ENCODE results near the gene ZNF385D.

Gene ZNF385D

GRCh38 chr3:21668012-21668411, 83.0 kb downstream of the ZNF385D start:
- DNase-seq: no peak

GRCh38 chr3:21665444-21666100, 85.4 kb downstream of the ZNF385D start:
- DNase-seq: no peak

DNA sequence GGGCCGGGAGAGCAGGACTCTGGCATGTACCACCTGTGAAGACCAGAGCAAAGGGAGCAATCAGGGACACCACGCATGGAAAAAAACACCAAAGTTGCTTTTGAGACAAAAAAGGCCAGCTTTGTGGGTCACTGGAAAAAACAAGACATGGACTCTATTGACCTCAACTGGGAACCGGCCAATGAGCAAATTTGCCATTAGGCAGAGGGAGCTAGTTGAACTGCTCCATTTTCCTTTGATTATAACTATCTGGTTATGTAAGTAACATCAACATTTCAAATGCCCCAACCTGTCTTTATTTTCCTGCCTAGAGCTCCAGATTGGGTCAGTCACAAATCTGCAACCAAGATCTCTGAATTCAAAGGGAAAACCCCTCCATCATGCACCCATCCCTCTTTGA, 86.0 kb downstream of the ZNF385D start:
- no peak for DNase-seq

GRCh38 chr3:21662403-21662802, 88.6 kb downstream of the ZNF385D start:
- DNase-seq: no peak

DNA sequence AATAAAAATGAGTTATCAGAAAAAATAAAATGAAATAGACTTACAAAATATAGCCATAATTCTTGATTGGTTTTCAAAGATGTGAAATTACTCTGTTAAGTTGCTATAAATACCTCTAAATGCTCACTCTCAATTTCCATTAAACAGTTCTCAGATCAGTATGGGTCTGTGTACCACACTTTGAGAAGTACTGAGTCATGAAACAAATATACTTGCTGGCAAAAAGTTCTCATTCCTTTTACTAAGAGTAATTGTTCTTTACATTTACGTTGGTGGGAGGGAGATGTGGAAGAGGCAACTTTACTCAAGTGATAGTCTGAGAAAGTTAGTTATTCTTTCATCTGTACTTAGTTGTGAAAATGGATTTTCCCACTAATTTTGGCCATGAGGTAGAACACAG, 96.3 kb downstream of the ZNF385D start:
- no peak for DNase-seq

DNA sequence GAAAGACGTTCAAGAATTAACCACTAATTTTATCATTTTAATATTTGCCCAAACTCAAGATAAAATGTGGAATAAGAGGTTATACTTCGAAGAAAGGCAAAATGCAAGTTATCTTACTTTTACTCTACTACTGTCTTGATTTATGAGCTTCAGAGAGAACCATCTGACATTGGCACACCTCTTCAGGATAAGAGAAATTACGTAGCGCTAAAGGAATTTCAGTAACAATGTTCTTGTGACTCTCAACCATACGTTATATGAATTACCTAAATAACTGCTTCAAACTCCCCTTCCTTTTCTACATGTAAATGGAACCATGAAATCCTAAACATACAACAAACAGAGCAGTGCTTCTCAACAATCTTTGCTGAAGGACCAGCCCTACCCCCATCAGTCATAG, 96.8 kb downstream of the ZNF385D start:
- no peak for DNase-seq

DNA sequence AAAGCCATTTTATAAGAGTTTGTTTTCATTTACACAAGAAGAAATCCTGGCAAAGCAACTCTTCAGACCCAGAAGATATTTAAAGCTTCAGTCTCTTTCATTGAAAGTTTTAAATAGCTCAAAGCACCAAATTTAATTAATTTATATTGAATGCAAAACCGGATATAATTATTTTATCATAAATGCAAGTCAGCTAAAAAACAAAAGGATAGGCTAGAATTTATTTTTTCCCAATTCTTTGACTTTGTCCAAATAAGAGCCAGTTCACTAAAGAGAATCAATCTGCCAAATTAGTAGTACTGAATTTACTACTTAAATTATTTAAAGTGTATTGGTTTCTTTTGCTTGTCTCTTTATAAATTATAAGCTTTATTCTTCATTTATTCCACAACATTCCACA, 101.5 kb downstream of the ZNF385D start:
- DNase-seq: no peak

DNA sequence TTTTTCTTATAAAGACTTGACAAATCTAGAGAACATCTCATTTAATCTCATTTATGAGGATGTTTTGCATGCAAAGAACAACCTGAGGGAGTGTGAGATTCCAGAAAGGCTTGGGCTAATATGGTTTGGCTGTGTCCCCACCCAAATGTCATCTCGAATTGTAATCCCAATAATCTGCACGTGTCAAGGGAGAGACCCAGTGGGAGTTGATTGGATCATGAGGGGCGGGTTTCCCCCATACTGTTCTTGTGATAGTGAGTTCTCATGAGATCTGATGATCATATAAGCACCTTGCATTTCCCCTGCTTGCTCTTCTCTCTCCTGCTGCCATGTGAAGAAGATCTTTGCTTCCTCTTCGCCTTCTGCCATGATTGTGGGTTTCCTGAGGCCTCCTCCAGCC, 103.0 kb downstream of the ZNF385D start:
- no peak for DNase-seq

DNA sequence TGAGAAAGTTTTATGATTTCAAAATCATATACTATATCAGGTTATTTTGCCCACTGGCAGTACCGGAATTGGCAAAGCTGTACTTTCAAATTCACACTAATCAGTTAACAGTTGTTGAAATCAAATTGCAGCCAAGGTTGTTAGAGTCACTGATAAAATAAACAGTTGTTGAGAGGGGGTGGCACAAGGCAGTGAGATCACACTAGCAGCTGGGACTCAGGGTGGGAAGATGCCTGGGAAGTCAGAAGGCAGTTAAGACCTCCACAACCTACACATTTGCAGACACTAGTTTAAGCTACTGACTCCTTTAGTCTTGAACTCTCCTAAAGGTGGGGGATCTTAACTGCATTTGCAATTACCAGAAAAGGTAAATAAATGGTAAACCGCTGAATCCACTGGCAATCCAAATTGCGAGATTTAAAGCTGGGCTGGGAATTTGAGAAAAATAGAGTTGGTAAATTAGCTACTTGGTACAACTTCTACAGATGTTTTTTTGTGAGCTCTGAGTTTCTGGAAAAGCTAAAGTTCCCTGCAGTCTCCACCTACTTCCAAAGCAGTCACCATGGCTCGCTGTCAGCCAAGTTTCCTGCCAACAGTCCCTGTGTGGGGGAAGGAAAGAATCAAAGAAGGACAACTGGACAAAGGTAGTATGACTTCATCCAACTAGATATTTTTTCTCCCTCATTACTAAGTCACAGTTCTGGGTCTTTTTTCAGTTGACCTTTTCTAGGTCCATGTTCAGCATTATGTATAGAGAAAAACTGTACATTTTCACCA, 105.7 kb downstream of the ZNF385D start:
- DNase-seq: no peak

- no peak for DNase-seq
Measured at GRCh38 chr3:21644268-21644667, 106.7 kb downstream of the ZNF385D start.

GRCh38 chr3:21643752-21644151, 107.3 kb downstream of the ZNF385D start:
- no peak for DNase-seq

GRCh38 chr3:21642433-21642832, 108.6 kb downstream of the ZNF385D start:
- DNase-seq: no peak

DNA sequence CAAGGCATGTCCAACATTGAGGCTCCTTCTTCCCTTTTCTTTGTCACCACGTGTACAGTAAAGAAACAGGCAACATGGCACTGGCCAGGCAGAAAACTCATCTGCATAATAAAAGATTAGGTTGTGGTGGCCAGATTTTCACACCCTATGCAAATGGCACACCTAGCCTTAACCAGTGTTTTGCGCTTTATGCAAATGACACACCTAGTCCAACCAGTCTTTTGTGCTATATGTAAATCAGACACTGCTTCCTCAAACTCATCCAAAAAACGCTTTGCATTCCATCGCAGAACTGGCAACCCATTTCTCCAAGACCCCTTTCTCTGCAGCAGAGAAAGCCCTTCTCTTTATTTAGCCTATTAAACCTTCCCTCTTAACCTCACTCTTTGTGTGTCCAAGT, 109.1 kb downstream of the ZNF385D start:
- DNase-seq: no peak

- no peak for DNase-seq
Measured at GRCh38 chr3:21638488-21638887, 112.5 kb downstream of the ZNF385D start.

DNA sequence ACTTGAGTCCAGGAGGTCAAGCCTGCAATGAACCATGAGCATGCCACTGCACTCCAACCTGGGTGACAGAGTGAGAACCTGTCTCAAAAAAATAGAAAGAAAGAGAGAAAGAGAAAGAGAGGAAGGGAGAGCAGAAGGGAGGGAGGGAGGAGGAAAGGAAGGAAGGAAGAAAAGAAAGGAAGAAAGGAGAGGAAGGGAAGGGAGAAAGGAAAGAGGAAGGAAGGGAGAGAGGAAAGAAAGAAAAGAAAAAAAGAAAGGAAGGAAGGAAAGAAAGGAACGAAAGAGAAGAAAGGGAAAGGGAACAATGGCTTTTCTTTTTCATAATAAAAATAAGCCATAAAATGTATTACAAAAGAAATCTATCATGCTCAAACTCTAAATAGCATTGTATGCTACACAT, 116.9 kb downstream of the ZNF385D start:
- DNase-seq: no peak

DNA sequence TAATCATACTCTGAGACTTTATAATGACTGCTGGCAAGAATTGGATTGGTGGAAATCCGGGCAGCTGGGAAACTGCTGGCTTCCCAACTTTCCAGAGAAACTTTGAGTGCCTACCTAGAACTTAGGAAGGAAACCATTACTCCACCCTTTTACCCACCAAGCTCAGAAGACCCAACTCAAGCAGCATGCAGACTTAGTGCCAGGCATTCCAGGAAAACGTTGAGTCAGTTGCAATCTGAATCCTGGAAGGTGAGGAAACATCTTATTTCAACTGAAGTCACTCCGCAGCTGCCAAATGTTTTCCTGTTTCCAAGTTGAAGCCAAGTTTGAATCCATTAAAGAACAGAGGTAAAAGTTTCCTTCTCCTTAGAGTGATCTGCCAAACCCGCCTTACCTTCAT, 126.5 kb downstream of the ZNF385D start:
- no peak for DNase-seq

DNA sequence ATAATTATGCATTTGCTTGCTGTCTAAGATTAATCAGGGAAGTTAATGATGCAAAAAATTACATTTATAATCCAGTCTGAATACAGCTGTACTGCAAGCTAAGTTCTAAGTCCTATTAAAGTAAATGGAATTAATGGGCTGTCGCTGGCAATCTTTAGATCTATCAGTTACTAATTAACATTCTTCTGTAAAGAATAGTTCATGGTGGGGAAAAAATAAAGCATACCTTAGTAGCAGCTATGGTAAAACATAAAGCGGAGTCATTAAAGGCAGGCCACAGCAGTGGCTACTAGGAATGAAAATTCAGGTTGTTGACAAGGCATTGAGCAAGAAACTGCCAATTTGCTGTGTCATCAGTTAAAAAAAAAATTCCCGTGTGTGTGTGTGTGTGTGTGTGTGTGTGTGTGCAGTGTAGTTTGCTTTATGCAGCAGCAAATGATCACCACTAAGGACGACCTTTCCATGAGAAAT, 129.8 kb downstream of the ZNF385D start:
- no peak for DNase-seq

GRCh38 chr3:21620511-21621155, 130.4 kb downstream of the ZNF385D start:
- no peak for DNase-seq

DNA sequence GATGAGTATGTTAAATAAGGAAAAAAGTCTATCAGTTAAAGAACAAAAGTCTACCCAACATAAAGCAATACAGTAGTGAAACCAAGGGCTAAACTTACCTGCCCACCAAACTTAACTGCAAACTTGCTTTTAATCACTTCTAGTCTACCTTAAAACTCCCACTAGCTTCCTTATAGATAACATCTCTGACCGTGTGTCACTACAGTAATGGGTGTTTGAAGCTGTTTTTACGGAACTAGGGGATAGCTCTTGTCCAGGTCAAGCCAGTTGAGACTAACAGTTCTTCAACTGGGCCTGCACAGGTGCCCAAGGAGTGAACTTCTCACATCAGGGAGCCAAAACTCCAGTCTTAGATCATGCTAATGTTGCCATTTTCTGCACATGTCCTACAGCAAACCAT, 132.3 kb downstream of the ZNF385D start:
- no peak for DNase-seq

DNA sequence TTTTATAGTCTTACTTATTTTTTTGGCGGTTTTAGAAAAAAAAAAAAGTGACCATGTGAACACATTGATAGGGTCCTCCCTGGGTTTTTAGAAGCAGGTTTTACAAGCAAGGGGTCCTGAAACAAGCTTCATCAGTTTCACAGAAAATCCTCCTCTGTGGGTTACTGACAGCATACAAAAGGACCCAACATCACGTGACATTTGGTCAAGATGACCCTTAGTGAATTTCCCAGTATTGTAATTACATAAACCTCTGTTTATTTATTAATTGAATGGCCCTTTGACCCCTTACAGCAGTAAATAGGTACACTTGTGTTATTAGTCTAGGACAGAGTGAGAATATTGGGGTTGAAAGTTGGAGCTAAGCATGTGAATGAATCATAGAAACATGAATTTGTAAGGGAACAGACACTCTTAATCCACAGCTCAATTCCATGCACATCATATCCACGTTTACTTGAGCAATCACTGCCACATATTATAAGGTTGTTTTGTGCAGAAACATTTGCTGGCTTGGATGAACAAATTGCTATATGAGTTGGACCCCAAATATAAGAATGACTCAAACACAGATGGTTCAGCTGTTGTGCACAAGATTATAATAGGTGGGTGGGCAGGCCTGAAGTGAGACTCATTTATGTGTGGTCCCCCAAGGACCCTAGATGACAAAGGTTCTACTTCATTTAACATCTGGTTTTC, 137.5 kb downstream of the ZNF385D start:
- DNase-seq: no peak

GRCh38 chr3:21601178-21601577, 149.8 kb downstream of the ZNF385D start:
- DNase-seq: no peak

DNA sequence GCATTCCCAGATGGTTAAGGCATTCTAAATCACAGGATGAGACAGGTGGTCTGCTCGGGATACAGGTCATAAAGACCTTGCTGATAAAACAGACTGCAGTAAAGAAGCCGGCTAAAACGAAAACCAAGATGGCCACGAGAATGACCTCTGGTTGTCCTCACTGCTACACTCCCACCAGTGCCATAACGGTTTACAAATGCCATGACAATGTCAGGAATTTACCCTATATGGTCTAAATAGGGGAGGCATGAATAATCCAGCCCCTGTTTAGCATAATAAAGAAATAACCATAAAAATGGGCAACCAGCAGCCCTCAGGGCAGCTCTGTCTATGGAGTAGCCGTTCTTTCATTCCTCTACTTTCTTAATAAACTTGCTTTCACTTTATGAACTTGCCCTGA, 151.1 kb downstream of the ZNF385D start:
- no peak for DNase-seq

DNA sequence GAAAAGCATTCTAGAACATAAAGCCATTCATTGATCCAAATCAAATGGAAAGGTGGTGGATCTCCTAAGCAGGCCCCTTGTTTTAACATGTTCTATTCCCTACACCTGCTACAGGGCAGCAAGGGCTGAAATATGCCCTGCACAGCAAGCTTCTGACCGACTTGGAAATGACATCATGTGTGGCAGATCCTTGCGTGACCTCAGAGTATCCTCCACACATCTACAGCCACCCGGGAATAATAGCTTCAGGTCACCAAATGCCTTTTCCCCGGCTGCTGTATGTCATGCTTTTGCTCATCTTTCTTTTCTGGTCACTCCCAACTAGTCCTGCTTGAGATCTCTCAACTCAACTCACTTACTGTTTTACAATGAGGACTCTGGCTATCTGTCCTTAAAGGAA, 158.2 kb downstream of the ZNF385D start:
- no peak for DNase-seq

DNA sequence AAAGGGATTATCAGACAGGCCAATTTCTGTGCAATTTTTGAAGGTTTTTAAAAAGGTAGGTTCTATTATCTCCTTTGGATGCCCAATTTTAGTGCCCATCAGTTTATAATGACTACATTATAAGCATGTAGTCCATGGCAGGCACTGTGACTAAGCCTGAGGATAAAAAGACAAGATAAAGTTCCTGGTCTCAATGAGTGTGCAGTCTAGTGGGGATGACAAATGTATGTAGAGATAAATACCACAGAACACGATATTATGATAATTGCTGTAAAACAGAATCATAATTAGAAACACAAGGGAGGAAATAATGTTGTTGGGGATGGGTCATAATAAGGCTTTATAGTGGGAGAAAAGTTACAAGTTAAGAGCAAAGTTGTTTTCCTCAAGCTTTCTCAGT, 163.1 kb downstream of the ZNF385D start:
- no peak for DNase-seq
